Fibroblast of lung (primary cell): ENCODE measurements around the gene MAP3K7.

Experiments
- CTCF ChIP-seq, 2 donors: IDR thresholded peaks in 1 of 2; conservative IDR thresholded peaks in 1 of 2; 1 replicate in 1 of 2; 2 replicates in 1 of 2; pipeline ENCODE4 v1.5.1; 2011 to 2012; ENCODE audit warnings: low read length in 2 of 2, control low read depth in 1 of 2, inconsistent platforms in 1 of 2, low read depth in 1 of 2, mild to moderate bottlenecking in 1 of 2
- EZH2 ChIP-seq: IDR thresholded peaks from 2 replicates; pipeline ENCODE4 v1.5.1; 2012; ENCODE audit warnings: low read length, control low read depth, mild to moderate bottlenecking; ENCODE audit errors: missing control alignments

DNA sequence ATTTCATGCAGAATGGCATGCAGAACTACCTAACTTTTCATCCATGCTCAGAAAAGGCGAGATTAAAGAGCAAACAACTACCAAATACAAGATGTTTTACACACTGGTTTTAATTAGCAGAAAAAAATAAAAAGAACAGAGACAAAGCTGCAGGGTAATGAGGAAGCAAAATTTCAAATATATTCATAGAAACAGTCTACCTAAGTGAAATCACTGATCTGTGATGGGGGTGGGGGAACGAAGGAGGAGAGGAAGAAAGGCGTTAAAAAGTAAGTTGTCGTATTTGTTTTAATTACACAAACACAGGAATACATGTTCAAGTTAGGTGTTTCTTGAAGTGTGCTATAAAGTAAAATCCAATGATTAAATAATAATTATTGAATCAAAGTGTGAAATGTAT is 42.1 kb downstream of the MAP3K7 start:
- TF ChIP-seq EZH2, result no peak
- TF ChIP-seq CTCF (conservative IDR thresholded peaks at IDR 0.05 in 1 of 2, IDR thresholded peaks at IDR 0.05 in 1 of 2; ENCODE audit: low read depth in 1 of 2, low read length in 2 of 2), result no peak
